Dermis blood vessel endothelial cell (primary cell): ENCODE data around the gene PIEZO2. TPM values are rescaled to one million over a fixed set of nuclear protein-coding genes. Genes with fewer than 3 reads are reported as not detected.
A peak's percentile ranks its signal among the peaks of the same experiment; 100 is the strongest.
"Not testable (repeated sequence)": the region's sequence is repeated elsewhere in the genome, so short reads cannot be mapped to it uniquely, and the experiment has no call there.

Source experiments
- DNase-seq: peaks from one replicate; pipeline ENCODE4 v3.0.0; 2010
- total RNA-seq: library from RNA; depleted of rRNA; stranded (reverse); fragments of >200 nt; gene quantifications from 2 replicates; pipeline ENCODE4 v1.2.3, GENCODE V29; 2014

Gene PIEZO2
- total RNA-seq = 141 and 342 TPM in 2 replicates

DNA sequence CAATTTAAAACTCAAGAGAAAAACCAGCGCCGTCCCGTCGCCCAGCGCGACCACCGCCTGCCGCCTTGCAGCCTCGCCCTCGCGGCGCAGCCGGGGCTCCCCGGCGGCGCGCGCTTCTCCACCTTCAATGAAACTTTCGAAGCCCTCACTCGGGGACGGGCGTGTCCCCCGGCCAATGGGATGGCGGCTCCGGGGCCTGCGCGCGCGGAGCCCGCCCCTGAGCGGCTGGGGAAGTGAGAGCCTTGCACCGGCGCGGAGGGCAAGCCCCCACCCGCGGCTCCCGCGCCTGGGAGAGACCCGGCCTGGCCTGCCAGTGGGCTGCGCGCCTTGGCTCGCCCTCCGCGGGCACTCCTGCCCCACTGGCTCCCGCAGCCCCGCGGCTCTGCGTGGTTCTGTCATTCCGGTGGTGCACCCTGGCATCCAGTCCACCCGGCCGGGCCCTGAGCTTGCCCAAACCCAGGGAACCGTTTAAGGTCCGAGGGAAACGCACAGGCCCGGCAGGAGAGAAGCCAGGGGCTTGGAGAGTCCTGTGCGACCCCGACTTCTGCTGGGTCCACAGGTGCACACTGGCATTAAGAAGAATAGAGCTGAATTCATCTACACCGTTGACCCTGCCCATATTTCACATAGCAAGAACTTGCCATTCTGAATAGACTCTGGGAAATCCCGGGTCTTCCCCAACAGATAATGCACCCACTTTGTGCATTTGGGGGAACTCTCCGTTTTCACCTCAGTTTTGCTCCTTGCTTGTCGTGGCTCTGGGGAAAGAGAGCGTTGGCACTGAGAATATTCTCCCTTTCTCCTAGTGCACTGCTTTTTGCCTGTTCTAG, at the start of gene PIEZO2:
TSS of gene PIEZO2 (minus strand) at position 129 of the 830 bp plus-strand sequence. CDS start 981 bp downstream, outside the sequence.
- peak; percentile 86 for DNase-seq

DNA sequence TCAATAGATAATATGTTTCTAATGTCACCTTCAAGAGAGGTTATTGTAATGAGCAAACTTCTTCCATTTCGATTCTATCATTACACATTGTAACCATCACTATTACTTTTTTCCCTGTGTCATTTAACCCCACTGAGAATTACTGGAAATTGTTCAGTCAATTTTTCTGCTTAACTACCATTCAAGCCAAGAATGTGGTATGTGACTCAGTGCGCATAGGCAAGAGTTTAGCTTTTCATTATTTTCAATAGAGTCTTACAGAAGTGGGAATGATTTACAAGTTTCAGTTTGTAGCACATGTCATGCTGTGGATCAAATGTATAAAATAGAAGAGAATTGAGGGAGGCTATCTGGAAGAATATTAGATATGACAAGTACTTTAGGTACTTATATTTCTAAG, 34.3 kb upstream of the PIEZO2 start:
- DNase-seq = no peak

DNA sequence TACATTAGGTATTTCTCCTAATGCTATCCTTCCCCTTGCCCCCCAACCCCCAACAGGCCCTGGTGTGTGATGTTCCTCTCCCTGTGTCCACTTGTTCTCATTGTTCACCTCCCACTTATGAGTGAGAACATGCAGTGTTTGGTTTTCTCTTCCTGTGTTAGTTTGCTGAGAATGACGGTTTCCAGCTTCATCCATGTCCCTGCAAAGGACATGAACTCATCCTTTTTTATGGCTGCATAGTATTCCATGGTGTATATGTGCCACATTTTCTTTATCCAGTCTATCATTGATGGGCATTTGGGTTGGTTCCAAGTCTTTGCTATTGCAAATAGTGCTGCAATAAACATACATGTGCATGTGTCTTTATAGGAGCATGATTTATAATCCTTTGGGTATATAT, 32.3 kb upstream of the PIEZO2 start:
- DNase-seq = not testable (repeated sequence)

DNA sequence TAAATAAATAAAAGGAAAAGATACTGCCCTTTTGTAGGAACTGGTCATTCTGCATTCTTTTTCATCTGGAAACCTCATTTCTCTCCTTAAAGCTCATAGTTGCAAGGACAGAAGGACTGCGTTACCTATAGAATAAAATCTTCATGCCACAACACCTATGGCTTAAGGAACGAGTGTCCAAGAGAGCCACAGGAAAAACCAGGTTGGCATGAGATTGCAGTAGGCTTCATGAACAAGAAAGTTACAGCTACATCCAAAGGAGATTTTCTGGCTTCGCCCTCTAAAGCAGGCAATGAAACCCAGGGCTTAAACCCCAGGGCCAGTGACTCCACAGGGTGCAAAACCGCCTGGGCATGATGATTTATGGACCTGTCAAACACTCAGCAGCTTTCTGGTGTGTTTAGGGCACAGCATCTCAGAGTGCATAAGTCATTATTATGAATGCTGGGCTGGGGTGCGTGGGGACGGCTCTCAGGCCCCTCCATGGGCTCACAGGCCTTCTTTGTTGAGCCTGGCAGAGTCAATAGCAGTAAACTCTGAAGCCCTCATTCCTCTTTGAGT, 30.7 kb upstream of the PIEZO2 start:
- no peak for DNase-seq

DNA sequence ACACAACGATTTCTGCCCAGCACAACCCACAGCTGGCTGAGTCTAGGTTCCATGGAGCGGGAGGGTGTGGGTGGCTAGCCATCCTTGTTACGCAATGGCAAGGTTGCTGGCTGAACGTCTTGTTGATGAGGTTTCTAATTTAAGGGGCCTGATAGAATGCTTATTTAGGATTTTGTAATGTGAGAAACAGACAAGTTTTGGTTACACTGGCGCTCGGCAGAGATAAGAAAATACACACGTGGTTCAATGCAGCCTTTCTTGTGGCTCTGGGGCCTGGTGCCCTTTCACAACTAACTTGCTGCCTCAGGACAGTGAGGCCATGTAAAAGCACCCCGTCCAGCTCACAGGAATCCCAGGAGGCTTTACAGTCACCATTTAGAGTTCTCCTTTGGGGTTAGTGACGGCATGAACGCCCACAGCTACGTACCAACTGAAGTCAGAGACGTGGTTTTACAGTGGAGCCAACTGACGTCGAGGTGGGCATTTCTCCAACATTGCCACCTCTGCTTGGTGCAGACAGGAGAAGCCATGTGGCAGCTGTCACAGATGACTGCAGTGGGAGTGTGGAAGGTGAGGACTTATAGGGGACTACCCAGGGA, 29.7 kb upstream of the PIEZO2 start:
- no peak for DNase-seq

DNA sequence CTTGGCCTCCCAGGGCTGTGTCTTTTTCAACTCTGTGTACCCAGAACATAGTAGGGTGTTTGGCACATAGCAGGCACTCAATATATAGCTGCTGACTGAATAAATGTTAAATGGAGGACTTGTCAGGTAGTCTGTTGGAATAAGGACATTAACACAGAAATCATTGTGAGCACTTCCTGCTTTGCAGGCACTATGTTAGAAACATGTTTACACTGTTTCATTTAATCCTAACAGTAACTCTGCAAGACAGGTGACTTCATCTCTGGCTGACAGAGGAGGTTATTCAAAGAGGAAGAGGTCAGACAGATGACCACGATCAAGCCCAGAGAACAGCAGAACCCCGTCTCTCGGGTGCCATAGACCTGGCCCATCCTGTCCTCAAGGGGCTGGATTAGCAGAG, 28.0 kb upstream of the PIEZO2 start:
- no peak for DNase-seq

DNA sequence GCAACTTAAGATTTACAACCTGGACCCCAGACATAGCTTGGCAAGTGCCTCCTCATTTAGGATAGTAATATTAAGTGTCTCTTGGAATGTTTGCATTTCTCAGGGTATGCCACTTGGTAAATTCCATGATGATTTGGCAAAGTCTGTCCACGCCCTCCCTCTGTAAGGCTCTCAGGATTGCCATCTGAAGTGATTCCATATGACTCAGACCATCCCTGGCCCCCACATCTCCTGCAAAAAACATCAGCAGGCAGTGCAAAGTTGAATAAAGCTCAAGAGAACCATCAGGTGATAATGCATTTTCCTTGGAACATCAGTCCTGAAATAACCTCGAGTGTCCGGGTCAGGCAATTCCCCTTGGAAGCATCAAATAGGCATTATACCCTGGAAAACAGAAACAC, 27.1 kb upstream of the PIEZO2 start:
- DNase-seq = no peak

DNA sequence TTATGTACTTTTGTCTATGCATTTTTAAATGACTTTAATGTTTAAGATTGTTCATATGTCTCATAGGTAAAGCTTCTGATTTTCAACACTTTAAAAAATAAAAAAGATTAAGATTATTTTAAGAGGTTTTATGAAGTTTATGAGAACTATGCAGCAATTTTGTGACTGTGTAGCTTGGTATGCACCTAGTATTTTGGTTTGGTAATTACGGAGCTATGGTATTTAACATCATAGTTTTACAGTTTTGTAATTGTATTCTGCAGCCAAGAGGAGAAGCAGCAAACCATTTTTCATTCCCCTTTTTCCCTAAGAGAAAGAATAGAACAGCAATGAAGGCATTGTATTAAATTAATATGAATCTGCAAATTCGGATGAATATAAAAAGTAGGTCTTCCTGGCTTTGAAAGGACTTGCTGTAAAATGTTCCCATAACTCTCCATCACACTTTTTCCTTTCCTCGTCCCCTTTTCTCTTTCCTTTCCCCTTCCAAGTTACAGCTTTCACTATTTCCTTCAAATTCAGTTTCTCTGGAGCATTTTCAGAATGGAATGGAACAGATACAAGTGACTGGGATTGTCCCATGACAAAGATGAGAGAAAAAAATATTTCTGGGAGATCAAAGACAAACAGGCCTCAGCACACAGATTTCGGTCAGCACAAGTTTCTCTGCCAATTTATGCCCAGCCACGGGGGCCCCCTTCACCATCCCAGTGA, 26.1 kb upstream of the PIEZO2 start:
- DNase-seq = no peak

DNA sequence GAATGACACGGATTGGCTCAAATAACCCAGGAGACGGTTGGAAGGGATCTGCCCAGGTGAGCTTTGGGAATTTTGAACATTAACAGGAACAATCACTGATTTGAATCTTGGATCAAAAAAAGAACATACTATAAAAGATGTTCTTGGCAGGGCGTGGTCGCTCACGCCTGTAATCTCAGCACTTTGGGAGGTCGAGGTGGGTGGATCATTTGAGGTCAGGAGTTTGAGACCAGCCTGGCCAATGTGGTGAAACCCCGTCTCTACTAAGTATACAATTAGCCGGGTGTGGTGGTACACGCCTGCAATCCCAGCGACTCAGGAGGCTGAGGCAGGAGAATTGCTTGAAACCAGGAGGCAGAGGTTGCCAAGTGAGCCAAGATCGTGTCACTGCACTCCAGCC, 24.8 kb upstream of the PIEZO2 start:
- not testable (repeated sequence) for DNase-seq

DNA sequence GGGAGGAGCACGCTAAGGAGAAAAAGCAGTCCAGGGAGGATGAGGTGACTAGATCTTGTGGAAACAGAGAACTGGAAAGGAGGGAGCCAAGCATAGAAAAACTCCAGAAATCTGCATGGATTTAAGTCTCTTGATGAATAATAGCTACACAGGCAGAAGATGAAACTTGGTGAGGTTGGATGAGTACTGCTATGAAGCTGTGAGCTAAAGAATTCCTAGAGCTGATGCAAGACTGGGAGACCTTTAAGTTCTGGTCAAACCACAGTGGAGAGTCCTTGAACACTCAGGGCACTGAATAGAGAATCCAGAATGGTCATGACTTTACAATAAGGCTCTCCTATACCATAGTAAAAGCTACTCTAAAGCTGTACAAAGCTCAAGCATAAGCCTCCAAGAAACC, 18.4 kb upstream of the PIEZO2 start:
- no peak for DNase-seq

DNA sequence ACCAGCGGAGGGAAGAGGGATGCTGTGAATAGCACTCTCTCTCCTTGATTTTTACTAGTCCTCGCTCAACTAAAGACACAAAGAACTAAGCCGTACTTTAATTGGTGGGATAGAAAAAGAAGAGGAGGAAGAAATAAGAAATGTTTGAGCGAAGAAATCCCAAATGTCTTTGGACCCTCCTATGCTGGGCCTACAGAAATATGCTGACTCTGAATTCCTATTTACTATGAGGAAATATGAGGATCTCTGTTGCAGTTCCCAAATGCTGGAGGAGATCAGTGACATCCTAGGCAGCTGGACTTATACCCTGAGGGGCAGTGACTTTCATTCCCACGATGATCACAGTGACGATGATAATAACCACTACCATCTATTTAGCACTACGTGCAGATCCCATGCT, 16.6 kb upstream of the PIEZO2 start:
- DNase-seq = no peak

DNA sequence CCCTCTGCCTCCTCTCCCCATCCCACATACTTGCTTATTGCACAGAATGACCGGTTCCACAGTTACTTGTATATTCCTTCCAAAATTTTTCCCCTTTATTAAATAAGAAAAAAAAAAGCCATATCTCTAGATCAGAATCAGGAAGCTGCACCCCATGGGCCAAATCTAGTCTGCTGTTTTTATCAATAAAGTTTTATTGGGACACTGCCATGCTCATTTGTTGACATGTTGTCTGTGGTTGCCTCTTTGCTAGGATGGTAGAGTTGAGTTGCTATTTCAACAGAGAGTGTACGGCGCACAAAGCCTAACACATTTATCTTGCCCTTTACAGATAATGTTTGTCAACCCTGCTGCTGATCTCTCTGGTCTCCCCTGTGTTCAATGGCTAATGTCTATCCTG, 15.8 kb upstream of the PIEZO2 start:
- no peak for DNase-seq

DNA sequence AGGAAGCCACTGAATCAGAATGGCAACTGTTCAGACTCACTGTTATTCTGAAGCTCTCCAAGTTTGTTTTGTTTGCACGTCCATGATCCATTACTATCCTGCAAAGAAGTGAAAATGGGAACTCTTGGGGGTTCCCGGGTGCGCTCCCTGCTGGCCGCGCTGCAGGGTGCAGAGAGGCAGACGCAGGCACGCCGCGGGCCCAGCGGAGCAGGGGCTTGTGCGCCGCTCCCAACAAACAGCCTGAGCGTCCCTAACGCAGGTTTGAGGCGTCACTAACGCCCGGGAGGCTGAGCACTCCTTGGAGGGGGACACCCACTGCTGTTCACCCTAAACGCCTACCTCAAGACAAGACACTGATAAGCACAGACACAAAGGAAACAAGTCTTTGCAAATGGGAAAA, 14.3 kb upstream of the PIEZO2 start:
- peak; percentile 69 for DNase-seq

DNA sequence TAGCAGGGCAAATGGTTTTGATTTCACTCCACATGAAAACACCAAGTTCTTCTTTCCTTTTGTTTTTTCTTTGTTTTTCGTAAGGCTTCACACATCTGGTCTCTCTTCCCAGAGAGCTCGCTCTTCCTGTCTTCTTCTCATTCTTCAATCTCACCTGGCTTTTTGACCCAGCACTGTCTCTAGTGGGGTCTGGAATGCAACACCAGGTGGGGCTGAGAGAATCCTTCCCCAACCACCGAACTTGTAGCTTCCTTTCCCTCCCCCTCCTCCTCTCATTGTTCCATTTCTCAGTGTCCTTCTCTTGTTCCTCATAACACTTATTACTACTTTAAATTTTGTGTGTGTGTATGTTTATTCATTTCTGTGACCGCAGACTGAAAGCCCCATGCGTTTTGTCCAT, 13.5 kb upstream of the PIEZO2 start:
- no peak for DNase-seq

DNA sequence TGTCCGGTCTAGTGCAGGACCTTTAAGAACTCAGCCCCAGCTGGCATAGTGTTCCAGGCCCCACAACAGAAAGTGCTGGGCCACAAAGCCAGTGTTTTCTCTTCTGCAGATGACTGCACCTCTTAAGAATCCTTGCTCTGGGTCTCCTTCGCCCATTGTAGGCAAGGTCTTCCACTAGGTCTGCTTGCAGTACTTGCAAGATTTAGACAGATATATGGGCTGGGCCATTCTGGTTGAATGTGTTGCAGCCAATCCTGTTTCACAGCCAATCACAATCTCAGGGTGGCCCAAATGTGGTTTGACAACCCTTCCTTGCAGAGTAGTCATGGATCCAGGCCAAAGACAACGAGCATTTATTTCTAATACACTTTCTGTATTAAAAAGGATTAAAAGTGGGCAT, 13.1 kb upstream of the PIEZO2 start:
- no peak for DNase-seq

DNA sequence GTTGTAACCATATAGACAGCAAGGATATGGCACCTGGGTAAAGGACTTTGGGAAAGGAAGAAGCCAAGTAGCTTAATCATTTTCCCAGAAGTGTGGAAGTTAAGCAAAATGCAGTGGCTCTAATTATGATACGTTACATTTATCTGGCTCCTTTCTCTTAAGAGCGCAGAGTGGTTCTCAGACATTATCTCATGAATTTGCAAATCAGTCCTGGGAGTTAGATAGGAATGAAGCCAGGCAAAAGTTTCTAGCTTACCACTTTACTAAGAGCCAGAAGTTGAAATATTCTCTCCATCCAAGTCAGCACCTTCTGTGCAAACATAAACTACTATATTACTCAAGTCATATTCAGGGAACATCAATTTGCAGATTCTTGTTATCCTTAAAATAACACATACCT, 10.9 kb upstream of the PIEZO2 start:
- DNase-seq = no peak

DNA sequence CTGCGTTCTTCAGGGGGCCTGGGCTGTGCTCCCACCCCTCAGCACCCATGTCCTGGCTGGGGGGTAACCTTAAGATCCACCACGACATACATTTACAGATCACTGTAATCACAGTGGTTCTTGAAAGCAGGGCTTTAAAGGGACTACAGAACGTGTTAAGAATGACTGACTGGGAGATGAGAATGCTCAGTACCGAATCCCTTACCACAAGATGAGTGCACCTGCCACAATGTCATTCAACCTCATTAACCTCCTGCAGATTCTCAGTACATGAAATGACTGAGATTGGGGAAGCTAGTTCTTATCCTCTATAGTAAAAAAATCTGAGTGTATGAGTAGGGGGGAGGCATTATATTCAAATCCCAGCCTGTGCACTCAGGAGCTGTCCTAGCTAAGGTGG, 10.5 kb upstream of the PIEZO2 start:
- no peak for DNase-seq

DNA sequence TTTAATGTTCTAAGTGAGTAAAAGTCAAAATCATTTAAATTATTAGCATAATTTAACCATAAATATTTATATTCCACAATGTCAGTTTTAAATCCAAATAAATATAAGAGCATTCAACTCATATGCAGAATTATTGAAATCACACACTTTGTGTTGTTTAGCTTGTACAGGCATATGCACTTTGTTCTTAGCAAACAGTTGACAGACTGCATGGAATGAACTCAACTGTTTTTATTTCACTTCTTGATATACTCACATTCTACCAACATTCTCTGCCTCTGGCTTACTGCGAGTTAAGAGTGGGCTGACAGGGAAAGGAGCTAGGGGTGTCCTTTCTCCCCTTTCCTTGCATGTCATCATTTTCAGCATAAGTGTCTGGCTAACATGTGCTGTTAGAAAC, 7.6 kb upstream of the PIEZO2 start:
- DNase-seq = no peak

DNA sequence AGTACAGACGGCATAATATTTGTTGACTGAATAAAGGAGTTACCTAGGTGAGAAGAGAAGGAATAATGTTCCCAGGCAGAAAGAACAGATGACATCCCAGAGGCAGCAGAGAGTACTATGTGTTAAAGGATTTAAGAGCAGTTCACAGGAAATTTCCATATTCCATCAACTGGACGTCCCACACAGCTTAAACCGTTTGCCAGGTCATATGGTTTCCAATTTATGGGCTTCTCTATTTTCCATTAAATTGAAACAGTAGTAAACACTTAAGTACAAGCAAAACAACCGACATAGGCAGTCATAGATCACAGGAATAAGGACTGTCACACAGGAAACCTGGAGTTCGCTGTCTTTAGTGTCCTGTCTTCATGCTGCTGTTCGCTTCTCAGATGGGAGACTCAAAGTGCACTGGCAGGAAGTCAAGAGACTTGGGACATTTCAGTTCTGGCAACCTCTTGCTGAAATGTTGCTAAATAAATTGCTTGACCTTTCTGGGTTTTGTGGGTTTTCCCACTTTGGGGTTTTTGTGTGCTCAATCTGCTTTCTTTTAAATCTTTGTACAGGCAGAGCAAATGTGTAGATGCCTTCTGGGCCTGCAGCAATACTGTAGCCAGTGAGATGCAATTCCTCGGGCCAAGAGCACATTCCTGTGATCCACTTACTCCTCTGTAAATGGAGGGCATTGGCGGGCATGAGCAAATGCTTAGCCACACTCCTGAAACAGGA, 5.8 kb upstream of the PIEZO2 start:
- DNase-seq = no peak

DNA sequence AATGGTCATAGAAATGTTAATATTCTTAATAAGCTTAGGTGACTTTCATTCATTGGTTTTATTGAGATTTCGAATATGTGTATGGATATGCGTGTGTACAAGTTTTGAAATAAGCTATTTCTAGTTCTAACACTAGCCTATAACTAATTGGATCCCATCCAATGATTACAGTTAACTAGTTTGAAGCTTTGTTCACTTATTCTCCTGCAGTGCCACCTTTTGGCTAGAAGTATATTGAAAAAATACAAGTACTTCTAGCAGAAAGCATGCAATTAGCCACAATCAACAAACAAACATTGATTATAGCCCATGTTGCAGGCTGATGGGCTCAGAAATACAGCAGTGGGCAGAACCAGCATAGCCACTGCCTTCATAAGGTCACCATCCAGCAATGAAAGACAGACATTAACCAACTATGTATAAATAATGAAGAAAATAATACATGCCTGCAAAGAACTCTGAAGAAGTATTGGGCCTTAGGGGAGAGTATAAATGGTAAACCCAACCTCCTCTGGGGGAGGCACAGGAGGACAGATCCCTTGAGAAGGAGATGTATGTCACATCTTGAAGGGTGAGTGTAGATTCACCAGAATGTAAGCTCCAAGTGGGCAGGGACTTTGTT, 5.1 kb upstream of the PIEZO2 start:
- DNase-seq = peak; percentile 71

DNA sequence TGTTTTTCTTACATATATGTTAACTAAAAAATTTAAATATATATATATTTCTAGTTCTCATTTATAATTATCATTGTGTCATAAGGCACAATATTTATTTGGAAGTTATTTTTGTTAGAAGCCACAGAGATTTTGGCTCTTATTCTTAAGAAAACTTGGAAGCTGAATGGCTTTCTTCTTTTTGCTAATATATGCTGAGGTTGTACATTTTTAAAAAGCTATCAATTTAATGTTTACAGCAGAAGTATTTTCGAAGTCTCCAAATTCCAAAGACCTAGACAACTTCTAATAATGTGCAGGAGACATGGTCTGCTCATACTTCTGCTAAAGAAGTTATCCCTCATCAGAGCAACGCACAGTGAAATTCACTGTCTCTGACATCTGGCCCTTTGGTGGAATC, 3.7 kb upstream of the PIEZO2 start:
- DNase-seq = no peak

DNA sequence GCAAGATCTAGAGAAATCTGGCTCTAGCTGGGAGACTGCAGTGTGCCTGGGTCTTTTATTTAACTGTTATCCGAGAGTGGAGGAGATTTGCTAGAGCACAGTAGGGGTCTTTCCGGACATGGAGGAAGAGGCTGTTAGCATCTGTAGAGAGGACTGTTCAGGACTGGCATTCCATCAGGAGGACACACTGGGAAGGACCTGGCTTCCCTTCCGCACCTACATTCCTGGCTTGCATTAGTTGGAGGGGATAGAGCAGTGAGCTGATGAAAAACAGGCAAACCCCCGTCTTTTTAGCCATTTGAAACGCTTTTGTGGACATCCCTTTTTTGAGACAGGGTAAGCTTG, 874 bp upstream of the PIEZO2 start:
- no peak for DNase-seq
